GM12875 (cell line): ENCODE results near the gene DISC1.
A peak's percentile ranks its signal among the peaks of the same experiment; 100 is the strongest.

Experiments
- H3K4me3 ChIP-seq: one replicate; pipeline ENCODE4 v1.5.1; 2011; ENCODE audit warnings: low read depth, low read length, control low read depth
- CTCF ChIP-seq: IDR thresholded peaks from 2 replicates; pipeline ENCODE4 v1.5.1; 2011; ENCODE audit warnings: low read depth, mild to moderate bottlenecking, control low read depth, inconsistent platforms, low read length, moderate library complexity, borderline replicate concordance; ENCODE audit not compliant: insufficient read depth

DISC1 gene

GRCh38 chr1:231597971-231598370, 28.6 kb upstream of the DISC1 start:
- H3K4me3 ChIP-seq, result no peak overlapping the region
- TF ChIP-seq CTCF, result no peak

GRCh38 chr1:231600458-231600976, 26.1 kb upstream of the DISC1 start:
- no peak for TF ChIP-seq CTCF
- H3K4me3 ChIP-seq, result no peak overlapping the region

- no peak overlapping the region for H3K4me3 ChIP-seq
- no peak for TF ChIP-seq CTCF
Observed at GRCh38 chr1:231601824-231602672, 24.5 kb upstream of the DISC1 start.

- TF ChIP-seq CTCF, result no peak
- no peak overlapping the region for H3K4me3 ChIP-seq
Observed at GRCh38 chr1:231602673-231602984, 24.0 kb upstream of the DISC1 start.

GRCh38 chr1:231603598-231604275, 22.9 kb upstream of the DISC1 start:
- peak overlapping the region; percentile 36 for H3K4me3 ChIP-seq
- TF ChIP-seq CTCF, result peak; percentile 56

- H3K4me3 ChIP-seq, result no peak overlapping the region
- TF ChIP-seq CTCF, result no peak
Observed at GRCh38 chr1:231604276-231604621, 22.3 kb upstream of the DISC1 start.
